ENCODE measurements around the gene SLC35F4. TPM values are rescaled to one million over a fixed set of nuclear protein-coding genes. Genes with fewer than 3 reads are reported as not detected.
"Not testable (repeated sequence)": the region's sequence is repeated elsewhere in the genome, so short reads cannot be mapped to it uniquely, and the experiment has no call there.

SLC35F4 gene
- total RNA-seq, 1 donor from 2014 or later = not detected

DNA sequence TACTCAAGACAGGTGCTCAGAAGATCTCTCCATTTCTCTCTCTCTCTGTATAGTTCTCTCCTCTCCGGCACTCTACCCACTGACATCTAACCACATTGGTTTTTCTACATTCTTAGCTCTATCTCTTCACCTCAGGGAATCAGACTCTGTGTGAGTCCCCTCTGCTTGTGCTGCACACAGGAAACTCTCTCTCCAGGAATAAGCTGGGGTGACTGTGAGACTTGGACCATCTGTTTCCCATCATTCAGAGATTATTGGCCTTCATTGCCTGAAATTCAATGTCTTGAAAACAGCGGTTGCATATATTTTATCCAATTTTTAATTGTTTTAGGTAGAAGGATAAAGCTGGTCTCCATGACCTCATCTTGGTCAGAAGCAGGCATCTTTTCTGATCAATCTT is 105.0 kb downstream of the SLC35F4 start:
- no peaks in the 10 kb centered on the region for H3K4me1 ChIP-seq
- TF ChIP-seq CTCF (IDR thresholded peaks at IDR 0.05) (no peak), POLR2AphosphoS5 (IDR thresholded peaks at IDR 0.05; ENCODE audit: insufficient read depth in 1 of 2, low read depth in 1 of 2) (no peak), POLR2A (IDR thresholded peaks at IDR 0.05) (no peak)
- no peak overlapping the region for H3K27ac ChIP-seq
- intact Hi-C loops (cut with DNase I) = no loop called here
- H3K4me3 ChIP-seq = no peak overlapping the region
- no peaks in the 10 kb centered on the region for H3K9me3 ChIP-seq
- no peaks in the 10 kb centered on the region for H3K27me3 ChIP-seq
- H3K36me3 ChIP-seq = no peaks in the 10 kb centered on the region
- no peak for DNase-seq (ENCODE audit: extremely low spot score in 2 of 2)

- Histone ChIP-seq H3K27ac (no peak overlapping the region), H3K9me3 (no peaks in the 10 kb centered on the region), H3K4me1 (no peaks in the 10 kb centered on the region), H3K36me3 (no peaks in the 10 kb centered on the region), H3K4me3 (no peak overlapping the region), H3K27me3 (no peaks in the 10 kb centered on the region)
- no peak for TF ChIP-seq POLR2AphosphoS5 (IDR thresholded peaks at IDR 0.05; ENCODE audit: insufficient read depth in 1 of 2, low read depth in 1 of 2)
- no peak for TF ChIP-seq POLR2A (IDR thresholded peaks at IDR 0.05)
- TF ChIP-seq CTCF (IDR thresholded peaks at IDR 0.05) = no peak
- no peak for DNase-seq (ENCODE audit: extremely low spot score in 2 of 2)
- intact Hi-C loops (cut with DNase I) = no loop called here
These were observed 110.8 kb downstream of the SLC35F4 start for GRCh38 chr14:57755018-57755521.

DNA sequence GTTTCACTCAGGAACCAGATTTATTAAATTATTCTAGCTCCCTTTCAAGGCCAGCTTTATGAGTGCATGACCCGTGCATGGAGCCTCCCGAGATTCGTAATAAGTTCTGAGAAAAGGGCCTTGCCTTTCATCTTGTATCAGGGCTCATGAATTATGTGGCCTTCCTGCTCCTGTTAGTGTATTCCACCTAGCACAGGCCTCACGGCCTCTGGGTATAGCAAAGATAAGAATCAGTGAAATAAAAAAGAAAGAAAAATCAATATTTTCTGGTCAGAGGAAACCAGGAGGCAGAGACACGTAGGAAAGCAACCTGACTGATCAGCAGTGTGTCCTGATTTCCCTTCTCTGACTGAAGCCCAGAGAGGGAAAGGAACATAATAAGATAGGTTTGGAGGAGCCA is 111.4 kb downstream of the SLC35F4 start:
- no peak for DNase-seq (ENCODE audit: extremely low spot score in 2 of 2)
- Histone ChIP-seq H3K4me3 (no peak overlapping the region), H3K27ac (no peak overlapping the region), H3K27me3 (no peaks in the 10 kb centered on the region), H3K36me3 (no peaks in the 10 kb centered on the region), H3K4me1 (no peaks in the 10 kb centered on the region), H3K9me3 (no peaks in the 10 kb centered on the region)
- intact Hi-C loops (cut with DNase I) = no loop called here
- TF ChIP-seq CTCF (IDR thresholded peaks at IDR 0.05) (no peak), POLR2AphosphoS5 (IDR thresholded peaks at IDR 0.05; ENCODE audit: insufficient read depth in 1 of 2, low read depth in 1 of 2) (no peak), POLR2A (IDR thresholded peaks at IDR 0.05) (no peak)

GRCh38 chr14:57753821-57754220 is 112.1 kb downstream of the SLC35F4 start:
- no peaks in the 10 kb centered on the region for H3K9me3 ChIP-seq
- no peaks in the 10 kb centered on the region for H3K4me1 ChIP-seq
- intact Hi-C loops (cut with DNase I) = no loop called here
- H3K27me3 ChIP-seq = no peaks in the 10 kb centered on the region
- no peak for DNase-seq (ENCODE audit: extremely low spot score in 2 of 2)
- TF ChIP-seq POLR2AphosphoS5 (IDR thresholded peaks at IDR 0.05; ENCODE audit: insufficient read depth in 1 of 2, low read depth in 1 of 2) (no peak), POLR2A (IDR thresholded peaks at IDR 0.05) (no peak), CTCF (IDR thresholded peaks at IDR 0.05) (no peak)
- no peak overlapping the region for H3K4me3 ChIP-seq
- no peak overlapping the region for H3K27ac ChIP-seq
- no peaks in the 10 kb centered on the region for H3K36me3 ChIP-seq

DNA sequence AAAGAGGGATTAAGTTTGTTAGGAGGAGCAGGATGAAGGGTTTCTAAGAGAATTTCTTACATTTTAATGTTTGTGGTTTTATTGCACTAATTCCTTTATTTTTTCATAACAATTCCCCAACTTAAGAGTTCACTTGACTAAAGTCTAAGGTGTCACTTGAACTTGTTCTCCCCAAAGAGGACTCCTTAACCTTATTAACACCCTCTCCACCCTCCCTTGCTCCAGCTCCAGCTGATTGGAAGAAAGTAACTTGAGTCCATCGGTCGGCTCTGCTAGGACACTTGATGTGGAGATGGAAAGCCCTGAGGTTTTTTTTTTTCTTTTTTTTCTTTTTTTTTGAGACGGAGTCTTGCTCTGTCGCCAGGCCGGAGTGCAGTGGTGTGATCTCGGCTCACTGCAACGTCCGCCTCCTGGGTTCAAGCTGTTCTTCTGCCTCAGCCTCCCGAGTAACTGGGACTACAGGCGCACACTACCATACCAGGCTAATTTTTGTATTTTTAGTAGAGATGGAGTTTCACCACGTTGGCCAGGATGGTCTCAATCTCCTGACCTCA is 113.7 kb downstream of the SLC35F4 start:
- H3K36me3 ChIP-seq; intact Hi-C loops (cut with DNase I): not testable (repeated sequence)

More for the DNA sequence above, 113.7 kb downstream of the SLC35F4 start:
- H3K4me3 ChIP-seq; DNase-seq (ENCODE audit: extremely low spot score in 2 of 2); H3K4me1 ChIP-seq; H3K27me3 ChIP-seq; H3K9me3 ChIP-seq; H3K27ac ChIP-seq: not testable (repeated sequence)

Measured in vagina (tissue), 2 donors.